H1 (cell line): ENCODE results near the gene SYT2.

Experiments
- CHD2 ChIP-seq: IDR thresholded peaks from 2 replicates; pipeline ENCODE4 v1.6.1; 2012; ENCODE audit warnings: low read length, improper control_type of control experiment
- GABPA ChIP-seq: IDR thresholded peaks from 2 replicates; pipeline ENCODE4 v1.6.1; 2011; ENCODE audit warnings: mild to moderate bottlenecking, low read length, moderate library complexity, borderline replicate concordance; ENCODE audit not compliant: insufficient read depth

DNA sequence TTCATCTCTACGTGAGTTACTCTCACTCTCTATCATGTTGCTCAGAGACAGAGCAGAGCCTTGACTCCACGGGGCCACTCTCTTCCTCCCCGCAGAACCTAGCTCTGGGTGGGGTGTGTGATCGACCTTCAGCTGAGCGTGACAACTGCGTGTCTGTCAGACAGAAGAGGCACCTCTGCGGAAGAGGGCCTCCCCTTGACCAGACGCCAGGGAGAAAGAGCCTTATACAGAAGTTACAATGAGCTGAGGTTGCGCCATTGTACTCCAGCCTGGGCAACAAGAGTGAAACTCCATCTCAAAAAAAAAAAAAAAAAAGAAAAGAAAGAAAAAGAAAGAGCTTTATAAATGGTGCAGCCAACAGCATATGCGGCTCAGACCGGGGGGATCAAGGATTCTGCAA, 22.9 kb downstream of the SYT2 start:
- TF ChIP-seq GABPA = no peak
- no peak for TF ChIP-seq CHD2
